Gastroesophageal sphincter (tissue), 4 donors: ENCODE measurements around the gene E2F4. TPM values are rescaled to one million over a fixed set of nuclear protein-coding genes. Genes with fewer than 3 reads are reported as not detected.

ENCODE experiments used
- ATAC-seq: fragments of 150-250 bp; one replicate; pipeline ENCODE4 v1.9.1; 2016; ENCODE audit warnings: mild to moderate bottlenecking, moderate library complexity
- H3K27ac ChIP-seq, 4 donors: fragments of 200-600 bp; sonication (generic) in 3 of 4; 1 replicate in 3 of 4; 2 replicates in 1 of 4; pipeline ENCODE4 v1.5.1; 2016 to 2019
- H3K27me3 ChIP-seq: fragments of 200-600 bp; sonication (generic); one replicate; pipeline ENCODE4 v1.5.1; 2019
- H3K36me3 ChIP-seq, 2 donors: fragments of 200-600 bp; sonication (generic); one replicate each; pipeline ENCODE4 v1.5.1; 2019; ENCODE audit warnings: control low read depth in 1 of 2
- H3K4me1 ChIP-seq, 3 donors: fragments of 200-600 bp; sonication (generic); 1 replicate in 2 of 3; 2 replicates in 1 of 3; pipeline ENCODE4 v1.5.1; 2016 to 2019; ENCODE audit warnings: control low read depth in 2 of 3
- H3K4me3 ChIP-seq, 2 donors: fragments of 200-600 bp; sonication (generic); one replicate each; pipeline ENCODE4 v1.5.1; 2019; ENCODE audit warnings: mild to moderate bottlenecking in 1 of 2, moderate library complexity in 1 of 2
- H3K9me3 ChIP-seq, 3 donors: fragments of 200-600 bp; sonication (generic); one replicate each; pipeline ENCODE4 v1.5.1; 2017 to 2019; ENCODE audit warnings: control low read depth in 2 of 3
- EP300 ChIP-seq: sonication (generic); formaldehyde crosslinking; IDR thresholded peaks from one replicate; pipeline ENCODE4 v1.6.1; 2017; ENCODE audit warnings: antibody characterized with exemption, mild to moderate bottlenecking
- POLR2A ChIP-seq, 2 donors: fragments of 450-650 bp; IDR thresholded peaks; one replicate each; pipeline ENCODE4 v1.6.1; 2017; ENCODE audit warnings: antibody characterized with exemption in 2 of 2, mild to moderate bottlenecking in 2 of 2, moderate library complexity in 1 of 2
- POLR2AphosphoS5 ChIP-seq: sonication (generic); formaldehyde crosslinking; IDR thresholded peaks from one replicate; pipeline ENCODE4 v1.6.1; 2017; ENCODE audit warnings: antibody characterized with exemption
- WGBS, 2 donors: methylation state at CpG; one replicate each; pipeline ENCODE4 v1.1.5; 2018; ENCODE audit warnings: low coverage in 1 of 2; 5-methylcytosine and 5-hydroxymethylcytosine counted together
- total RNA-seq, 4 donors: library from RNA; depleted of rRNA; stranded (reverse); fragments of >200 nt; gene quantifications; one replicate each; pipeline ENCODE4 v1.1.0, GENCODE V29; 2016
- TF ChIP-seq, protein P1 (sequence below), 4 experiments: fragments of 200-600 bp in 2 of 4; fragments of 450-650 bp in 2 of 4; sonication (generic) in 1 of 4; IDR thresholded peaks; one replicate each; pipeline ENCODE4 v1.5.1; 2017 to 2019; ENCODE audit warnings: antibody characterized with exemption in 4 of 4, mild to moderate bottlenecking in 2 of 4, moderate library complexity in 2 of 4

Gene E2F4
- total RNA-seq, 4 donors from 2014 or later, result 55.0 to 89.8 (median 76.2) TPM

DNA sequence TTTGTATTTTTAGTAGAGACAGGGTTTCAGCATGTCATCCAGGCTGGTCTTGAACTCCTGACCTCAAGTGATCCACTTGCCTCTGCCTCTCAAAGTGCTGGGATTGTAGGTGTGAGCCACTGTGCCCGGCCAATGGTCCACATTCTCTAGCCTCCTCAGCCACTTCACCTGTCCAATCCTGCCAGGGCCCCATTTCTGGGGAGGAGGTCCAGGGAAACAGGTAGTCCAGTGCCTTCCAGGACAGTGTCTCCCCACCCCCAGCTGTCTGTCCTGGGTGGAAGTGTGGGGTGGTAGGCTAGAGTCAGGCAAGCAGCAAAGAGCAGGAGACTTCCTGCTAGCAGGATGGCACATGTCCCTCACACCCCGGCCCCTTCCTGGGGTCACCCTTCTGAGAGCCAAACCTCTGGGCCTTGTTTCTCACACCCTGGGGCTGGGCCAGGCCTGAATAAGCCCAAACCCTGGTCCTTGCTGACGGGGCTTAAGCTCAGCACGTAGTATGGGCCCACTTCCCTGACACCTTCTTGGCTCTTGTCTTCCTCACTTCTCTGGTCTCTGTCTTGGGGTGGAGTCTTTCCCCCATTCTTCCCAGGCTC is 50.3 kb downstream of the E2F4 start:
- ATAC-seq, result no peak
- 71 to 80% methylated on average over 1 to 3 of the region's 4 CpGs for WGBS, 2 donors
- TF ChIP-seq POLR2A (IDR thresholded peaks at IDR 0.05) (no peak), POLR2AphosphoS5 (no peak), EP300 (no peak)
- TF ChIP-seq, protein P1, sequence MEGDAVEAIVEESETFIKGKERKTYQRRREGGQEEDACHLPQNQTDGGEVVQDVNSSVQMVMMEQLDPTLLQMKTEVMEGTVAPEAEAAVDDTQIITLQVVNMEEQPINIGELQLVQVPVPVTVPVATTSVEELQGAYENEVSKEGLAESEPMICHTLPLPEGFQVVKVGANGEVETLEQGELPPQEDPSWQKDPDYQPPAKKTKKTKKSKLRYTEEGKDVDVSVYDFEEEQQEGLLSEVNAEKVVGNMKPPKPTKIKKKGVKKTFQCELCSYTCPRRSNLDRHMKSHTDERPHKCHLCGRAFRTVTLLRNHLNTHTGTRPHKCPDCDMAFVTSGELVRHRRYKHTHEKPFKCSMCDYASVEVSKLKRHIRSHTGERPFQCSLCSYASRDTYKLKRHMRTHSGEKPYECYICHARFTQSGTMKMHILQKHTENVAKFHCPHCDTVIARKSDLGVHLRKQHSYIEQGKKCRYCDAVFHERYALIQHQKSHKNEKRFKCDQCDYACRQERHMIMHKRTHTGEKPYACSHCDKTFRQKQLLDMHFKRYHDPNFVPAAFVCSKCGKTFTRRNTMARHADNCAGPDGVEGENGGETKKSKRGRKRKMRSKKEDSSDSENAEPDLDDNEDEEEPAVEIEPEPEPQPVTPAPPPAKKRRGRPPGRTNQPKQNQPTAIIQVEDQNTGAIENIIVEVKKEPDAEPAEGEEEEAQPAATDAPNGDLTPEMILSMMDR (IDR thresholded peaks at IDR 0.05), result no peak
- Histone ChIP-seq H3K36me3 (peaks cover 0 to 27% of the 10 kb centered on the region in 2 donors), H3K27me3 (no peaks in the 10 kb centered on the region), H3K4me3 (no peak overlapping the region), H3K27ac (peak overlapping the region in 3 of 4 donors; percentile 19 to 67 (median 30)), H3K4me1 (peaks cover 0 to 69% (median 29%) of the 10 kb centered on the region in 3 donors), H3K9me3 (no peaks in the 10 kb centered on the region)

DNA sequence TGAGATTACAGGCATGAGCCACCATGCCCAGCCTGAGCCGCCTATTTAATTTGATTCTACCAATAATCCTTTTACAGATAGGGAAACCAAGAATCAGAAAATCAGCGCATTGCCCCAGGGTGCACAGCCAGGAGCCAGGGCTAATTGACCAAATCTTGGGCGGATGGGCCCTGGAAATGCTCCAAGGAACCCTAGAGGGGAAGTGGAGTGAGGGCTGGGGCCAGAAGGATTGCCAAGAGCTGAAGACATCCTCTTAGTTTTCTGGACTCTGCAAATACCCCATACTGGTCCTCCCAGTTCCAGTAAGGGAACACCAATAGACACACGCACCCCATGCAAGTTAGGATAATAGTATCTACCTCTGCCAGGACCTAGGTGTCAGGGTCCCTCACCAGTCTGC is 51.5 kb downstream of the E2F4 start:
- no peaks in the 10 kb centered on the region for H3K9me3 ChIP-seq
- peaks cover 0 to 14% of the 10 kb centered on the region in 2 donors for H3K36me3 ChIP-seq
- H3K27ac ChIP-seq, result peak overlapping the region in 3 of 4 donors; percentile 83 to 87 (median 86)
- peaks cover 0 to 79% (median 38%) of the 10 kb centered on the region in 3 donors for H3K4me1 ChIP-seq
- ATAC-seq, result no peak
- H3K4me3 ChIP-seq, result no peak overlapping the region
- peaks cover 5% of the 10 kb centered on the region for H3K27me3 ChIP-seq
- 92% methylated on average over 2 of the region's 4 CpGs; no CpG with 5 or more reads in 1 of the 2 donors for WGBS, 2 donors
- TF ChIP-seq POLR2A (IDR thresholded peaks at IDR 0.05), result no peak
- TF ChIP-seq EP300, result no peak
- no peak for TF ChIP-seq POLR2AphosphoS5
- TF ChIP-seq, protein P1 (IDR thresholded peaks at IDR 0.05), result no peak

DNA sequence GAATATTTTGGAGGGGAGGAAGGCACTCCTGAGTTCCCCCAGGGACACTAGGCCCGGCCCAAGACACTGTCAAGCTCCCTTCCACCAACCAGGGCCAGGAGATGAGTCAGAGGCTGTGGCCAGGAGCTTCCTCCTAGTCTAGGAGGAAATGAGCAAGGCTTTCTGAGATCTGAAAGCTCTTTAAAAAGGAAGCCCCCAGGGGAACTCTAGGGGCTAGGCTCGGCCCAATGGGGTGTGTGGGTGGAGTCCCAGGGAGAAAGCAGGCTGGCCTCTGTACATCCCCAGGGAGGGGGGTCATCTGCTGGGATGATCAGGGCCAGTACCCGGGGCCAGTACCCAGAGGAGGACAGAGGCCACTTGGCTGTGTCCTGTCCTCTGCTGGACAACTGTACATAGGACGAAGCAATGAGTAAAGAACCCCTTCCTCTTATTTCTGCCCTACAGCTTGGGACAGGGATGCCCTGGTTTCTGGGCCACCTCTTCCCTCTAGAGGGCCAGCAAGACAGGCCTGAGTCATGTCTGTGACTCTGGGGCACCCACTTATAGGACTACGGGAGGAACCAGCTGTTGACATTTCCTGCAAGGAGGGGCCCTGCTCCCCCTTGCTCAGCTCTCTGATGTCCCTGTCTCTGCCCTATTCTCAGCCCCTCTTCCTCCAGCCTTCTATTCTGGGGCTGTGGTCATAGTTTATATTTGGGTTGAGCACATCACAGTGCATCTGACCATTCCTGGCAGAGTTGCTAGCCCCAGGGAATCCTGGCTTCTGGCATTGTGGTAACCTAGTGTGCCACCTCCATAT is 52.6 kb downstream of the E2F4 start:
- TF ChIP-seq EP300 (no peak), POLR2A (IDR thresholded peaks at IDR 0.05) (no peak), POLR2AphosphoS5 (no peak)
- TF ChIP-seq, protein P1 (IDR thresholded peaks at IDR 0.05), result no peak
- WGBS, 2 donors, result 10 to 31% methylated on average over 2 of the region's 5 CpGs
- H3K27me3 ChIP-seq, result peaks cover 16% of the 10 kb centered on the region
- H3K4me1 ChIP-seq, result peaks cover 0 to 90% (median 45%) of the 10 kb centered on the region in 3 donors
- peak; percentile 6 for ATAC-seq
- H3K9me3 ChIP-seq, result no peaks in the 10 kb centered on the region
- H3K27ac ChIP-seq, result peak overlapping the region in 3 of 4 donors; percentile 83 to 87 (median 86)
- H3K36me3 ChIP-seq, result peaks cover 0 to 3% of the 10 kb centered on the region in 2 donors
- no peak overlapping the region for H3K4me3 ChIP-seq

DNA sequence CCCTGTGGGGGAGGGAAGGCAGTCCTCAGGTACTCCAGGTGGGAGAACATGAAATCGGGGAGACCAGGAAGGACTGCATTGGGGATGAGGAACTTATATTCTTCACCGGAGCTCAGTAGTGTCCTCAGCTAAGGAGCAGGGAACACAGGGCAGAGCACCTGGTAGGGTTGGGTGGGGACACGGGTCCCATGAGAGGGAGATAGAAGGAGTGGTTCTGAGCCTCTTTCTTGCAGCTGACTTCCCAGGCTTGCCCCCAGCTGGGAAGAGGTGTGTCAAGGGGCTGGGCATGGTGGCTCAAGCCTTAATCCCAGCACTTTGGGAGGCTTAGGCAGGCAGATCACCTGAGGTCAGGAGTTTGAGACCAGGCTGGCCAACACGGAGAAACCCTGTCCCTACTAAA is 53.2 kb downstream of the E2F4 start:
- no peaks in the 10 kb centered on the region for H3K36me3 ChIP-seq
- H3K4me1 ChIP-seq, result peaks cover 0 to 89% (median 45%) of the 10 kb centered on the region in 3 donors
- no peak for ATAC-seq
- no peaks in the 10 kb centered on the region for H3K9me3 ChIP-seq
- TF ChIP-seq EP300, result no peak
- TF ChIP-seq POLR2A (IDR thresholded peaks at IDR 0.05), result no peak
- TF ChIP-seq POLR2AphosphoS5, result no peak
- TF ChIP-seq, protein P1 (IDR thresholded peaks at IDR 0.05), result no peak
- H3K27me3 ChIP-seq, result peaks cover 22% of the 10 kb centered on the region
- WGBS, 2 donors, result 89% methylated on average over 3 of the region's 4 CpGs; no CpG with 5 or more reads in 1 of the 2 donors
- H3K27ac ChIP-seq, result peak overlapping the region in 3 of 4 donors; percentile 83 to 87 (median 86)
- peak overlapping the region in 1 of 2 donors; percentile 80 for H3K4me3 ChIP-seq
